MM.1S (cell line): ENCODE data around the gene SH3PXD2B.

Experiments
- DNase-seq: peaks from one replicate; pipeline ENCODE4 v3.0.0-alpha.2; 2015
- H2AFZ ChIP-seq: fragments of 300-600 bp; sonication (generic); 2 replicates; pipeline ENCODE4 v1.6.0; 2016; ENCODE audit warnings: antibody characterized with exemption, low read length
- H3F3A ChIP-seq: fragments of 300-600 bp; sonication (generic); 2 replicates; pipeline ENCODE4 v1.6.1; 2016; ENCODE audit warnings: mild to moderate bottlenecking, antibody characterized with exemption, low read length, moderate library complexity, mixed read lengths; ENCODE audit not compliant: insufficient read depth
- H3K27ac ChIP-seq: fragments of 300-600 bp; sonication (generic); 2 replicates; pipeline ENCODE4 v1.5.1; 2016; ENCODE audit warnings: mild to moderate bottlenecking, low read length
- H3K27me3 ChIP-seq: fragments of 300-600 bp; sonication (generic); replicated peaks from 2 replicates; pipeline ENCODE4 v1.6.0; 2016; ENCODE audit warnings: low read length; ENCODE audit not compliant: insufficient read depth
- H3K36me3 ChIP-seq: fragments of 300-600 bp; sonication (generic); replicated peaks from 2 replicates; pipeline ENCODE4 v1.6.1; 2016; ENCODE audit warnings: mild to moderate bottlenecking, low read length, mixed read lengths; ENCODE audit not compliant: insufficient read depth
- H3K4me1 ChIP-seq: fragments of 300-600 bp; sonication (generic); 2 replicates; pipeline ENCODE4 v1.6.1; 2016; ENCODE audit warnings: low read length, mixed read lengths
- H3K4me2 ChIP-seq: fragments of 300-600 bp; sonication (generic); 2 replicates; pipeline ENCODE4 v1.6.0; 2016; ENCODE audit warnings: low read depth, low read length
- H3K4me3 ChIP-seq: fragments of 300-600 bp; sonication (generic); 2 replicates; pipeline ENCODE4 v1.5.1; 2016; ENCODE audit warnings: low read length, mixed read lengths
- H3K79me2 ChIP-seq: fragments of 300-600 bp; sonication (generic); 2 replicates; pipeline ENCODE4 v1.6.1; 2016; ENCODE audit warnings: mixed run types, low read length, mixed read lengths
- H3K9ac ChIP-seq: fragments of 300-600 bp; sonication (generic); 2 replicates; pipeline ENCODE4 v1.6.1; 2016; ENCODE audit warnings: low read length, mixed read lengths
- H3K9me2 ChIP-seq: fragments of 300-600 bp; sonication (generic); replicated peaks from 2 replicates; pipeline ENCODE4 v1.6.1; 2016; ENCODE audit warnings: mild to moderate bottlenecking, low read length, mixed read lengths; ENCODE audit not compliant: insufficient read depth
- H3K9me3 ChIP-seq: fragments of 300-600 bp; sonication (generic); replicated peaks from 2 replicates; pipeline ENCODE4 v1.6.1; 2016; ENCODE audit warnings: mild to moderate bottlenecking, low read length, mixed read lengths; ENCODE audit not compliant: insufficient read depth
- H4K20me1 ChIP-seq: fragments of 300-600 bp; sonication (generic); 2 replicates; pipeline ENCODE4 v1.6.1; 2016; ENCODE audit warnings: mild to moderate bottlenecking, low read length, moderate library complexity, mixed read lengths; ENCODE audit not compliant: insufficient read depth
- CTCF ChIP-seq: fragments of 300-600 bp; sonication (generic); IDR thresholded peaks from 2 replicates; pipeline ENCODE4 v1.5.1; 2016; ENCODE audit warnings: antibody characterized with exemption, low read length, mixed read lengths
- EZH2 ChIP-seq: fragments of 300-600 bp; sonication (generic); optimal IDR thresholded peaks from 2 replicates; pipeline ENCODE3; 2017; ENCODE audit warnings: low read depth, mild to moderate bottlenecking, antibody characterized with exemption, low read length, mixed read lengths
- EZH2phosphoT487 ChIP-seq: fragments of 300-600 bp; sonication (generic); IDR thresholded peaks from 2 replicates; pipeline ENCODE4 v1.6.1; 2018; ENCODE audit warnings: antibody characterized with exemption, low read length

SH3PXD2B gene

GRCh38 chr5:172497591-172498255 is 43.4 kb upstream of the SH3PXD2B start:
- no peaks in the 10 kb centered on the region for H3K4me1 ChIP-seq
- no peaks in the 10 kb centered on the region for H4K20me1 ChIP-seq
- no peak for DNase-seq
- H2AFZ ChIP-seq, result no peak overlapping the region
- H3F3A ChIP-seq, result no peaks in the 10 kb centered on the region
- no peak overlapping the region for H3K9ac ChIP-seq
- no peaks in the 10 kb centered on the region for H3K9me3 ChIP-seq
- no peaks in the 10 kb centered on the region for H3K9me2 ChIP-seq
- H3K27ac ChIP-seq, result no peak overlapping the region
- H3K27me3 ChIP-seq, result peaks cover 8% of the 10 kb centered on the region
- no peak overlapping the region for H3K4me2 ChIP-seq
- no peaks in the 10 kb centered on the region for H3K79me2 ChIP-seq
- TF ChIP-seq EZH2, result no peak
- no peak for TF ChIP-seq CTCF
- TF ChIP-seq EZH2phosphoT487, result no peak
- no peak overlapping the region for H3K4me3 ChIP-seq
- H3K36me3 ChIP-seq, result no peaks in the 10 kb centered on the region

GRCh38 chr5:172496671-172497371 is 42.5 kb upstream of the SH3PXD2B start:
- no peak for TF ChIP-seq EZH2
- no peak for TF ChIP-seq EZH2phosphoT487
- no peak for TF ChIP-seq CTCF
- Histone ChIP-seq H3K9me3 (no peaks in the 10 kb centered on the region), H3K27me3 (peaks cover 12% of the 10 kb centered on the region), H3K9me2 (no peaks in the 10 kb centered on the region), H3K9ac (no peak overlapping the region), H2AFZ (no peak overlapping the region), H3K4me2 (no peak overlapping the region), H3K4me3 (no peak overlapping the region), H3F3A (no peaks in the 10 kb centered on the region), H4K20me1 (no peaks in the 10 kb centered on the region), H3K4me1 (no peaks in the 10 kb centered on the region), H3K36me3 (no peaks in the 10 kb centered on the region), H3K27ac (no peak overlapping the region), H3K79me2 (no peaks in the 10 kb centered on the region)
- DNase-seq, result no peak

GRCh38 chr5:172494630-172495505 is 40.5 kb upstream of the SH3PXD2B start:
- Histone ChIP-seq H3K9ac (no peak overlapping the region), H3K9me2 (no peaks in the 10 kb centered on the region), H3K4me3 (no peak overlapping the region), H3K36me3 (no peaks in the 10 kb centered on the region), H3K27me3 (peaks cover 12% of the 10 kb centered on the region), H3K9me3 (no peaks in the 10 kb centered on the region), H3K4me2 (no peak overlapping the region), H3K4me1 (no peaks in the 10 kb centered on the region), H3F3A (no peaks in the 10 kb centered on the region), H4K20me1 (no peaks in the 10 kb centered on the region), H2AFZ (no peak overlapping the region), H3K27ac (no peak overlapping the region), H3K79me2 (no peaks in the 10 kb centered on the region)
- no peak for TF ChIP-seq EZH2phosphoT487
- no peak for TF ChIP-seq EZH2
- no peak for TF ChIP-seq CTCF
- no peak for DNase-seq
